ENCODE measurements around the gene C11orf87.

C11orf87 gene

DNA sequence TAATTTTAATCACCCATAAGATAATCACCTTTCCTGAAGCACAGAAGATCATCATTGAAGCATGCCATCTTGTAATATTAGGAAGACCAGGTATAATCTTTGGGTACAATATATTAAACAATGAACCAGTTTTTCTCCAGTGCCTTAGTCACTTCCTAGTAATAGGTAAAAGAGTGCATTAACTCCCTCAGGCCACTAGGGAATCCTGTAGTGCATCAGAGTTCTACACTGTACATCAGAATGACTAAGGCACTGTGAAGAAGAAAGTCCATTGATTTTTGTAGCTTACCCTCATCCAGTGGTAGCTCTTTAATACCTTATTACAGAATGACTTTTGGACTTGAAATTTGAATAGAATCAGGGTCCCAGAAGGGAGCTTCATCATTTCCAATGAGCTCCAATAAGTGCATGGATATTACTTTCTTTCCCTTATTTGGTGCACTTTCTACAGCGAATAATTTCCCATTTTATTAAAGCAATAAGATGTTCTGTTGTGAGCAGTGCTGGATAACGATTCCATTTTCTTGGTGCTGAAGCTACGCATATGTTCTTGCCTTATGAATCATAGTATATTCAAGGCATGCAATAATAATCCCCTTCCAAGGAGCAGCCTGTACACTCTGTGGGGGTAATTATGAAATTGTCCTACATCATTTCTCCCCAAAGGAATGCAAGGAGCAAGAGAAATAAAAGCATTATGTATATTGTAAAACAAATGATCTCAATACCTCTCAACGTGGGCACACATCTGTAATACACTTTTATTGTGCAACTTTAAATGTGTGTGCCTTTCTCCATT lies 4.7 kb downstream of the C11orf87 start:
- no peaks in the 10 kb centered on the region for H3K36me3 ChIP-seq
- TF ChIP-seq, protein P1, sequence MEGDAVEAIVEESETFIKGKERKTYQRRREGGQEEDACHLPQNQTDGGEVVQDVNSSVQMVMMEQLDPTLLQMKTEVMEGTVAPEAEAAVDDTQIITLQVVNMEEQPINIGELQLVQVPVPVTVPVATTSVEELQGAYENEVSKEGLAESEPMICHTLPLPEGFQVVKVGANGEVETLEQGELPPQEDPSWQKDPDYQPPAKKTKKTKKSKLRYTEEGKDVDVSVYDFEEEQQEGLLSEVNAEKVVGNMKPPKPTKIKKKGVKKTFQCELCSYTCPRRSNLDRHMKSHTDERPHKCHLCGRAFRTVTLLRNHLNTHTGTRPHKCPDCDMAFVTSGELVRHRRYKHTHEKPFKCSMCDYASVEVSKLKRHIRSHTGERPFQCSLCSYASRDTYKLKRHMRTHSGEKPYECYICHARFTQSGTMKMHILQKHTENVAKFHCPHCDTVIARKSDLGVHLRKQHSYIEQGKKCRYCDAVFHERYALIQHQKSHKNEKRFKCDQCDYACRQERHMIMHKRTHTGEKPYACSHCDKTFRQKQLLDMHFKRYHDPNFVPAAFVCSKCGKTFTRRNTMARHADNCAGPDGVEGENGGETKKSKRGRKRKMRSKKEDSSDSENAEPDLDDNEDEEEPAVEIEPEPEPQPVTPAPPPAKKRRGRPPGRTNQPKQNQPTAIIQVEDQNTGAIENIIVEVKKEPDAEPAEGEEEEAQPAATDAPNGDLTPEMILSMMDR (IDR thresholded peaks at IDR 0.05): no peak
- H3K27ac ChIP-seq: no peak overlapping the region
- no peak overlapping the region for H3K4me3 ChIP-seq (ENCODE audit: low read depth in 1 of 2, low read length in 1 of 2)
- peaks cover 41% of the 10 kb centered on the region for H3K27me3 ChIP-seq
- no peaks in the 10 kb centered on the region for H3K9me3 ChIP-seq
- H3K4me1 ChIP-seq (ENCODE audit: control insufficient read depth in 1 of 2, insufficient read depth in 1 of 2, low read depth in 1 of 2, low read length in 1 of 2): no peaks in the 10 kb centered on the region

DNA sequence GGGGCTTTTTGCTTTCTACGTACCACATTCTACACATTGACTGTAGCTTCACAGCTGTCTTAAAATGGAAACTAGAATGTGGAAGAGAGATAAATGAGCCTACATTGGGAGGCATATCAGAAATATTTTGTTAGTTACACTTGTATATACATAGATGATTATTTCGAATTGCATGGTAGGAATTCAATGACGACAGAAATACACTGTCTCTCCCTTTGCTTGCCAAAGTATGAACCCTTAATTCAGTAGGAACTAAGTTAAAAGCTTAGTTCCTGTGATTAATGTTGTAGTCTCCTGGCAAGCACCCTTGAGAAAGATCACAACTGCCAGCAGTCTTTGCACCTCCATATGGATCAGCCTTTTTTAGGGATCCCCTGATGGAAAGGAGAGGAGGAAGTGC lies 10.1 kb downstream of the C11orf87 start:
- TF ChIP-seq, protein P1 (IDR thresholded peaks at IDR 0.05): no peak
- Histone ChIP-seq H3K27ac (no peak overlapping the region), H3K27me3 (no peaks in the 10 kb centered on the region), H3K36me3 (no peaks in the 10 kb centered on the region), H3K9me3 (no peaks in the 10 kb centered on the region), H3K4me3 (ENCODE audit: low read depth in 1 of 2, low read length in 1 of 2) (no peak overlapping the region), H3K4me1 (ENCODE audit: control insufficient read depth in 1 of 2, insufficient read depth in 1 of 2, low read depth in 1 of 2, low read length in 1 of 2) (no peaks in the 10 kb centered on the region)

DNA sequence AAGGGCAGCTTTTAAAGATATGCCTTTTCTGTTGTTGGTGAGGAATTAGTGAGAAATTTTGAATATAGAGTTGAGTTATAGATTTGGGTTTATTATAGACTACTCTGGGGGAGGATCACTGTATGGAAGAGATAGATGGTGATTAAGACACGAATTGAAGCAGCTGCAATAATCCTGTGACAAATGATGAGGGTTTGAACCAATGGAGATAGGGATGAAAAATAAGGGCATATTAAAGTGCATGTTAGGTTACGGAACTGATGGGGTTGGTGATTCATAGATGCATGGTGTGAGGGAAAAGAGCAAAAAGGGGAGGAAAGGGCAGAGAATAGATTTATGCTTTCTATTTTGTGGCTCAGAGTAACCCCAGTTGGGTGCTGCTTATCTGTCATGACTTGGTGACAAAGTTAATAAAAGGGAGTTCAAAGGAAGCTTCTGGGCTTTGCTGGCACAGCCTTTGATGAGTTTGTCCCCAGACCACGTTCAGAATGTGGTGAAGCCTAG lies 11.8 kb downstream of the C11orf87 start:
- no peaks in the 10 kb centered on the region for H3K36me3 ChIP-seq
- no peak overlapping the region for H3K4me3 ChIP-seq (ENCODE audit: low read depth in 1 of 2, low read length in 1 of 2)
- H3K27me3 ChIP-seq: no peaks in the 10 kb centered on the region
- H3K9me3 ChIP-seq: no peaks in the 10 kb centered on the region
- TF ChIP-seq, protein P1 (IDR thresholded peaks at IDR 0.05): no peak
- H3K27ac ChIP-seq: no peak overlapping the region
- no peaks in the 10 kb centered on the region for H3K4me1 ChIP-seq (ENCODE audit: control insufficient read depth in 1 of 2, insufficient read depth in 1 of 2, low read depth in 1 of 2, low read length in 1 of 2)

DNA sequence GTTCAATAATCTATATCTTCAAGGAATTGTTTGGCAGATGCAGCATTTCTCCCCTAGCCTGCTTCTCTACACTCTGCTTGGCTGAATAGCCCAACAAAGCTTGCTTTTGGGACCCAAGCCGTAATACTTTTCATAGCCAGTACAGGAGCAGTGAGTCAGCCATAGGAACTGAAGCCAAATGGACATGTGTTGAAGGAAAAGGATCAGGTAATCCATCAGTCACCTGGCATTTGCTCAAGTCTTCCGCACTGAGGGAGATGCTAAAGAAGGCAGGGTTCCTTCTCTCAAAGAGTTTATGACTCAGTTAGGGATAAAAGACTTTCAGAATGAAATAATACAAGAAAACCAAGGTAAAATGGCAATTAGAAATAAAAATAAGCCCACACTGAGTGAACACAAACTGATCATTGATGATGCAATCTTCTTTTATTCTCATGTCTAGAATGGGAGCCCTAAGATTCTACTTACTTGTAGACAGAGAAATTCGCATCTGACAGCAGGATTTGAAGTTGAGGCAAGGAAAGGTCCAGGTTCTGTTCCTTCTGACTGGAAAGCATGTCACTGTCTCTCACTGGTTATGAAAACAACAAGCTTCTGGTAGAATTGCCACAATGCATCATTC lies 13.2 kb downstream of the C11orf87 start:
- no peaks in the 10 kb centered on the region for H3K36me3 ChIP-seq
- H3K9me3 ChIP-seq: no peaks in the 10 kb centered on the region
- no peak overlapping the region for H3K4me3 ChIP-seq (ENCODE audit: low read depth in 1 of 2, low read length in 1 of 2)
- H3K4me1 ChIP-seq (ENCODE audit: control insufficient read depth in 1 of 2, insufficient read depth in 1 of 2, low read depth in 1 of 2, low read length in 1 of 2): no peaks in the 10 kb centered on the region
- no peak overlapping the region for H3K27ac ChIP-seq
- TF ChIP-seq, protein P1 (IDR thresholded peaks at IDR 0.05): no peak
- no peaks in the 10 kb centered on the region for H3K27me3 ChIP-seq

DNA sequence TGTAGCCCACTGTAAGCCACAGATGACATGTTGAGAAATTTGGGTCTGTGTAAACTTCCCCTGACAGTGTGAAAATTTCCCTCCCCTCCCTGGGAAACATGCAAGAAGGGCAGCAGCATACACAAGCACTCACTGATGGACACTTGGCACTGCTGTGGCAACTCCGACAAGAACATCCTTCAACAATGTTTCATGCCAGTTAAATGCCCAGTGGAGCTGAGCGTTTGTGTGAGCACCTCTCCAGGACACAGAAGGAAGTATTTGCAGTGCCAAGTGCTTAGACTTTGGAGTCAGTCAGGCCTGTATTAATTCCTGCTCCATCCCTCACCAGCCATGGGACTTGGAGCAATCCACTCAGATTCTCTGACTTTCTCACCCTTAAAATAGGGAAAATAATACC lies 17.7 kb downstream of the C11orf87 start:
- no peaks in the 10 kb centered on the region for H3K27me3 ChIP-seq
- H3K9me3 ChIP-seq: no peaks in the 10 kb centered on the region
- H3K4me1 ChIP-seq (ENCODE audit: control insufficient read depth in 1 of 2, insufficient read depth in 1 of 2, low read depth in 1 of 2, low read length in 1 of 2): no peaks in the 10 kb centered on the region
- TF ChIP-seq, protein P1 (IDR thresholded peaks at IDR 0.05): no peak
- no peaks in the 10 kb centered on the region for H3K36me3 ChIP-seq
- H3K27ac ChIP-seq: no peak overlapping the region
- no peak overlapping the region for H3K4me3 ChIP-seq (ENCODE audit: low read depth in 1 of 2, low read length in 1 of 2)
